Measurements from ENCODE around the gene UNG.

The UNG gene

DNA sequence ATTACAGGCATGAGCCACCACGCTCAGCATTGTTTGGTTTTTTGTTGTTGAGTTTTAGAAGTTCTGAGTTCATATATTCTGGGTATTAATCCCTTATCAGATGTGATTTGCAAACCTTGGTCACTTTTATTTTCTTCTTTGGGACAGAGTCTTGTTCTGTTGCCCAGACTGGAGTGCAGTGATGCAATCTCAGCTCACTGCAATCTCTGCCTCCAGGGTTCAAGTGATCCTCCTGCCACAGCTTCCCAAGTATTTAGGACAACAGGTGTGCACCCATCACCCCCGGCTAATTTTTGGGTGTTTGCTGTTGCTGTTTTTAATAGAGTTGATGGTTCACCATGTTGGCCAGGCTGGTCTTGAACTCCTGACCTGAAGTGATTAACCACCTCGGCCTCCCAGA is 33.3 kb upstream of the UNG start:
- Histone ChIP-seq H3K9me3 (ENCODE audit: insufficient read depth, low read depth, low read length) (no peaks in the 10 kb centered on the region), H3K4me3 (ENCODE audit: low read length) (no peak overlapping the region), H3K9ac (ENCODE audit: low read depth, low read length) (no peak overlapping the region), H3K27me3 (ENCODE audit: insufficient read depth, low read length) (no peaks in the 10 kb centered on the region), H3K36me3 (ENCODE audit: insufficient read depth, low read depth, low read length) (0 out of 2 replicates have a peak, but pooled peaks cover 5% of the 10 kb centered on the region), H3K27ac (ENCODE audit: low read length) (no peak overlapping the region), H3K4me1 (ENCODE audit: insufficient read depth, low read length) (peaks cover 4% of the 10 kb centered on the region; the same call in 1 of the 2 replicates)

DNA sequence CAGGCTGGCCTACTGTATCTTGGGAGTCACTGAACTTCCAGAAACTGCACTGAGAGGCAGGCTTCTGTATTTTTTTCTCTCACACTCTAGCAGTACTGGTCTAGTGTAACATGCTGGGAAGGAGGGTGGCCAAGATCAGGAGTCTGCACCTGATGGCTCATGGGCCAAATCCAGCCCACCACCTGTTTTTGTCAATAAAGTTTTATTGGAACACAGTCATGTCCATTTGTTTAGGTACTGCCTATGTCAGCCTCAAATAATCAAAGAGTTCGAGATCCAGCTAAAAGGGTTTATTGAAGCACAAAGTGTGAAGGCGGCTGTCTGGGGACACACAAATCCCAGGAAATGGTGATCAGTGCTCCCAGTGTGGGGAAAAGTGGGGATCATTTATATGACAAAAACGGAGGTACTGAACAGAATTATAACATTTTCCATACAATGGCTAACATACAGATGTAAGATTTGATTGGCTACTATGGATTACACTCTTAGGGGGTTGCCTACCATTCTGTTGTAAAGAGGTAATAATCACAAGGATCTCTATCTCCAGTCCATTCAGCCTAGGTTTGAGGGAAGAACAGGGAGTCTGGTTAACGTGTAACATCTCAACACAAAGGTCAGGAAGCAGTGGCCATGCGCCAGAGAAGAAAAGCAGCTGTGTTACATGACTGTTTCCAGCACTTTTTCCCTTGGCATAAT is 32.1 kb upstream of the UNG start:
- H3K27ac ChIP-seq (ENCODE audit: low read length): no peak overlapping the region
- no peaks in the 10 kb centered on the region for H3K9me3 ChIP-seq (ENCODE audit: insufficient read depth, low read depth, low read length)
- H3K4me3 ChIP-seq (ENCODE audit: low read length): no peak overlapping the region
- no peak overlapping the region for H3K9ac ChIP-seq (ENCODE audit: low read depth, low read length)
- no peaks in the 10 kb centered on the region for H3K27me3 ChIP-seq (ENCODE audit: insufficient read depth, low read length)
- H3K4me1 ChIP-seq (ENCODE audit: insufficient read depth, low read length): peaks cover 11% of the 10 kb centered on the region; the same call in 1 of the 2 replicates
- H3K36me3 ChIP-seq (ENCODE audit: insufficient read depth, low read depth, low read length): 0 out of 2 replicates have a peak, but pooled peaks cover 5% of the 10 kb centered on the region

DNA sequence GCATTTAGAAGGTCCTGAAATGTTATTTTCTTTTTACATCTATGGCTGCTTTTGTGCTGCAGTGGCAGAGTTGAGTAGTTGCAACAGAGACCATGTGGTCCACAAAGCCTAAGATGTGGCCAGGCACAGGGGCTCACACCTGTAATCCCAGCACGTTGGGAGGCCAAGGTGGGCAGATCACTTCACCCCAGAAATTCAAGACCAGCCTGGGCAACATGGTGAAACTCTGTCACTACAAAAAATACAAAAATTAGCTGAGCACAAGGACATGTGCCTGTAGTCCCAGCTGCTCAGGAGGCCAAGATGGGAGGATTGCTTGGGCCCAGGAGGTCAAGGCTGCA is 31.6 kb upstream of the UNG start:
- H3K36me3 ChIP-seq (ENCODE audit: insufficient read depth, low read depth, low read length): 0 out of 2 replicates have a peak, but pooled peaks cover 5% of the 10 kb centered on the region
- H3K9ac ChIP-seq (ENCODE audit: low read depth, low read length): no peak overlapping the region
- no peak overlapping the region for H3K27ac ChIP-seq (ENCODE audit: low read length)
- H3K4me1 ChIP-seq (ENCODE audit: insufficient read depth, low read length): peaks cover 12% of the 10 kb centered on the region; the same call in 1 of the 2 replicates
- H3K27me3 ChIP-seq (ENCODE audit: insufficient read depth, low read length): no peaks in the 10 kb centered on the region
- no peaks in the 10 kb centered on the region for H3K9me3 ChIP-seq (ENCODE audit: insufficient read depth, low read depth, low read length)
- H3K4me3 ChIP-seq (ENCODE audit: low read length): no peak overlapping the region

DNA sequence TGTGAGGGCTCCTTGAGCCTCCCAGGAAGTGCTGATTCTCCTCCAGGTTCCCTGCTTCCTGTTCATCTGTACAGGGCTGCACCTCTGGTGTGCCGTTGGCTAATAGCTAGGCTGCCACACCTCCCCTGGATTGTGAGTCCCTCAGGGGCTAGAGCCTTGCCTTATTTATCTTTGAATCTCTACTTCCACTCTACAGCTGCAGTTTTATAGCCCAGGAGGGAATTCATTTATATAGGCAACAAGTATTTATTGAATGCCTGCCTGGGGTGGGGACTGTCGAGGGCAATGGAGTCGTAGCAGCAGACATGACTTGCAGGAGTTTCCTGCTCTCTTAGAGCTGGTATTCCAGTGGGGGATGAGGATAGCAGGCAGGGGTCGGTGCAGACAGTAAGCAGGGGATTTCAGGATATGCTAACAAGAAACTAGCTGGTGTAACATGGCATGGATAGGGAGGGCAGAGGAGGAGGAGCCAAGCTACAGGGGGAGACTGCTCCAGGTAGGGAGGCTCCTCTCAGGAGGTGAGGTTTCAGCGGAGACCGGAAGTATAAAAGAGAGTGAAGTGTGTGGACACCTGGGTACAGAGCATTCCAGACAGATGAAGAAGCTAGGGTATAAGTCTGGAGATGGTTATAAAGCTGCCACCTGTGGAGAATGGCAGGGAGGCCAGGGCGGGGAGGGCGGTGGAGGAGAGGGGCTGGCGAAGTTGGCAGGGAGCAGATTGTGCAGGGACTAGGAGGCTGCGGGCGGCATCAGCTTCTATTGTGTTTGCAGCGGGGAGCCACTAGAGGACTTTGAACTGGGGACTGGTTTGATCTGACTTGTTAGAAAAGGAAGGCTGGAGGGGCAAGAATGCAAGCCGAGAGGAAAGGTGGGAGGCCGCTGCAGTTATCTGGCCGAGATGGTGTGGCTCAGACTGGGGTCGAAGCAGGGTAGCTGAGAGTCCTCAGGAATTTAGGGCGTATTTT is 27.8 kb upstream of the UNG start:
- Histone ChIP-seq H3K27me3 (ENCODE audit: insufficient read depth, low read length) (no peaks in the 10 kb centered on the region), H3K9ac (ENCODE audit: low read depth, low read length) (peak overlapping the region; percentile 66; the same call in 1 of the 2 replicates), H3K4me3 (ENCODE audit: low read length) (peak overlapping the region; percentile 52; the same call in 1 of the 2 replicates), H3K9me3 (ENCODE audit: insufficient read depth, low read depth, low read length) (no peaks in the 10 kb centered on the region), H3K4me1 (ENCODE audit: insufficient read depth, low read length) (peaks cover 12% of the 10 kb centered on the region; the same call in 1 of the 2 replicates), H3K27ac (ENCODE audit: low read length) (peak overlapping the region; percentile 56), H3K36me3 (ENCODE audit: insufficient read depth, low read depth, low read length) (peaks cover 11% of the 10 kb centered on the region)

DNA sequence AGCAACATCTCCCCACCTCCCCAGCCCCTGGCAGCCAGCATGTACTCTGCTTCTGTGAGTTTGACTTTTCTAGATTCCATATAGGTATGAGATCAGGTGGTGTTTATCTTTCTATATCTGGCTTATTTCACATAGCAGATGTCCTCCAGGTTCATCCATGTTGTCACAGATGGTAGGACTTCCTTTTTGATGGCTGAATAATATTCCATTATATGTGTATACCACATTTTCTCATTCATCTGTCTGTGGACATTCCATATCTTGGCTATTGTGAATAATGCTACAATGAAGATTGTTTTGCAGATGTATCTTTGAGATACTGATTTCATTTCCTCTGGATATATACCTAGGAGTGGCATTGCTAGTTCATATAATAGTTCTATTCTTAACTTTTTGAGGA is 22.5 kb upstream of the UNG start:
- Histone ChIP-seq H3K4me3 (ENCODE audit: low read length) (no peak overlapping the region), H3K36me3 (ENCODE audit: insufficient read depth, low read depth, low read length) (peaks cover 11% of the 10 kb centered on the region), H3K27ac (ENCODE audit: low read length) (no peak overlapping the region), H3K9ac (ENCODE audit: low read depth, low read length) (no peak overlapping the region), H3K4me1 (ENCODE audit: insufficient read depth, low read length) (peaks cover 5% of the 10 kb centered on the region; the same call in 1 of the 2 replicates), H3K9me3 (ENCODE audit: insufficient read depth, low read depth, low read length) (no peaks in the 10 kb centered on the region), H3K27me3 (ENCODE audit: insufficient read depth, low read length) (no peaks in the 10 kb centered on the region)

DNA sequence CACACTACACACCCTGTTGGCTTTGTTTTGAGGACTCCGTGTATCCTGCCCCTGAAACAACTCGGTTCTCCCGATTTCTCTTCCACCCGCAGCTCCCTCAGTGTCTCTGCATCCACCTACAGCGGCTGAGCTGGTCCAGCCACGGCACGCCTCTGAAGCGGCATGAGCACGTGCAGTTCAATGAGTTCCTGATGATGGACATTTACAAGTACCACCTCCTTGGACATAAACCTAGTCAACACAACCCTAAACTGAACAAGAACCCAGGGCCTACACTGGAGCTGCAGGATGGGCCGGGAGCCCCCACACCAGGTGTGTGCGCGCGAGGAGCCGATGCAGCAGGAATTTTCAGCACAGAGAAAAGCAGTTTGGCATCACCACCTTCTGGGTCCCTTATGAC is 14.6 kb upstream of the UNG start:
- Histone ChIP-seq H3K4me3 (ENCODE audit: low read length) (no peak overlapping the region), H3K27ac (ENCODE audit: low read length) (no peak overlapping the region), H3K9me3 (ENCODE audit: insufficient read depth, low read depth, low read length) (no peaks in the 10 kb centered on the region), H3K27me3 (ENCODE audit: insufficient read depth, low read length) (no peaks in the 10 kb centered on the region), H3K4me1 (ENCODE audit: insufficient read depth, low read length) (no peaks in the 10 kb centered on the region), H3K36me3 (ENCODE audit: insufficient read depth, low read depth, low read length) (peaks cover 23% of the 10 kb centered on the region), H3K9ac (ENCODE audit: low read depth, low read length) (no peak overlapping the region)

DNA sequence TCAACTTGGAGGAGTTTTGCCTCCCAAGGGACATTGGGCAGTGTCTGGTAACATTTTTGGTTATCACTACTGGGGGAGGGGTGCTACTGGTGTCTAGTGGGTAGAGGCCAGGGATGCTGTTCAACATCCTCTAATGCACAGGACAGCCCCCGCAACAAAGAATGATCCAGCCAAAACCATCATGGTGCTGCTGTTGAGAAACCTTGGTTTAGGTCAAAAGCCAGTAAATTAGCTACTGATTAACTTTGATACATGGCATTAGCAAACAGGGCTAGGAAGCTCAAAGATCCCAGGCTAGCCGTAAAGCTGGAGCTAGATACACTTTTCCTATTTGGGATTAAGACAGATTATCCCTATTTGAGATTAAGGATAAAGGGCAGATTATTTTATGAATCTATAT is 13.0 kb upstream of the UNG start:
- Histone ChIP-seq H3K4me3 (ENCODE audit: low read length) (no peak overlapping the region), H3K9ac (ENCODE audit: low read depth, low read length) (no peak overlapping the region), H3K4me1 (ENCODE audit: insufficient read depth, low read length) (no peaks in the 10 kb centered on the region), H3K9me3 (ENCODE audit: insufficient read depth, low read depth, low read length) (no peaks in the 10 kb centered on the region), H3K27me3 (ENCODE audit: insufficient read depth, low read length) (no peaks in the 10 kb centered on the region), H3K36me3 (ENCODE audit: insufficient read depth, low read depth, low read length) (peaks cover 39% of the 10 kb centered on the region), H3K27ac (ENCODE audit: low read length) (no peak overlapping the region)

DNA sequence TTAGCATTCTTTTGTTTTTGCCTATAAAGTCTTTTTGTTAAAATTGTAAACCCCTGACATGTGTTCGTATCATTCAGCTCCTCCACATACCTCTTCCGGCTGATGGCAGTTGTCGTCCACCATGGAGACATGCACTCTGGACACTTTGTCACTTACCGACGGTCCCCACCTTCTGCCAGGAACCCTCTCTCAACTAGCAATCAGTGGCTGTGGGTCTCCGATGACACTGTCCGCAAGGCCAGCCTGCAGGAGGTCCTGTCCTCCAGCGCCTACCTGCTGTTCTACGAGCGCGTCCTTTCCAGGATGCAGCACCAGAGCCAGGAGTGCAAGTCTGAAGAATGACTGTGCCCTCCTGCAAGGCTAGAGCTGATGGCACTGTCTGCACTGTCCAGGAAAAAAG is 11.8 kb upstream of the UNG start:
- Histone ChIP-seq H3K4me1 (ENCODE audit: insufficient read depth, low read length) (no peaks in the 10 kb centered on the region), H3K9me3 (ENCODE audit: insufficient read depth, low read depth, low read length) (no peaks in the 10 kb centered on the region), H3K4me3 (ENCODE audit: low read length) (no peak overlapping the region), H3K36me3 (ENCODE audit: insufficient read depth, low read depth, low read length) (peaks cover 51% of the 10 kb centered on the region), H3K9ac (ENCODE audit: low read depth, low read length) (no peak overlapping the region), H3K27me3 (ENCODE audit: insufficient read depth, low read length) (no peaks in the 10 kb centered on the region), H3K27ac (ENCODE audit: low read length) (no peak overlapping the region)

DNA sequence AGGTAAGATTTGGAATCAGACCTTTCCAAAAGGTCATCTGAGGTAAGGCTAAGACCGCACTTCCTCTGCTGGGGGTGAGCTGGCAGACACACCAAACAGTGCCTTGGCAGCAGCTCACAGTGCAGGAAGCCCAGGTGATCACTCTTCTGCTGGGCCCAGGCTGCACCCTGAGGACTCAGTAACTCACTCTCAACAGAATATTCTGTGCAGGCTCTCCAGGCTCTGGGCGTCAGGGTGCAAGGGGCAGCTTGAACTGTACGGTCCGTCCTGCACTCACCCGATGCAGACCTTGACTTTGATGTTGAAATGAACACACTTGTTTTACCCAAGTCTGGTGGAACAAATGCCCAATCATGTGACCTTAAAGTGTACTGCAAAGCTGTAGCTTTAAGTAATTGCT is 10.1 kb upstream of the UNG start:
- H3K27me3 ChIP-seq (ENCODE audit: insufficient read depth, low read length): no peaks in the 10 kb centered on the region
- H3K27ac ChIP-seq (ENCODE audit: low read length): no peak overlapping the region
- H3K9me3 ChIP-seq (ENCODE audit: insufficient read depth, low read depth, low read length): no peaks in the 10 kb centered on the region
- no peak overlapping the region for H3K9ac ChIP-seq (ENCODE audit: low read depth, low read length)
- H3K4me1 ChIP-seq (ENCODE audit: insufficient read depth, low read length): no peaks in the 10 kb centered on the region
- H3K36me3 ChIP-seq (ENCODE audit: insufficient read depth, low read depth, low read length): peaks cover 53% of the 10 kb centered on the region
- no peak overlapping the region for H3K4me3 ChIP-seq (ENCODE audit: low read length)

DNA sequence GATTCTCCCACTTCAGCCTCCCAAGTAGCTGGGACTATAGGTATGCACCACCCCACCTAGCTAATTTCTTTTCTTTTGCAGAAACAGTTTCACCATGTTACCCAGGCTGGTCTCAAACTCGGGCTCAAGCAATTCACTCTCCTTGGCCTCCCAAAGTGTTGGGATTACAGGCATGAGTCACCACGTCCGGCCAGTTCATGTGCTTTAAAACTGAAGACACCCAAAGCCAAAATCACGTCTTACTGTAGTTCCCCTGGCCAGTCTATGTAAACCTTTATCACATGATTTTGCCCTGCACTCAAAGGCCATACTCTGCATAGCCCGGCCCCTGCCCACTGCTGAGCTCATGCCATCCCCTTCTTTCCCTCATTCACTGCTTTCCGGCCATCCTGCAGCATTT is 8.6 kb upstream of the UNG start:
- Histone ChIP-seq H3K9me3 (ENCODE audit: insufficient read depth, low read depth, low read length) (no peaks in the 10 kb centered on the region), H3K27ac (ENCODE audit: low read length) (no peak overlapping the region), H3K36me3 (ENCODE audit: insufficient read depth, low read depth, low read length) (peaks cover 53% of the 10 kb centered on the region), H3K27me3 (ENCODE audit: insufficient read depth, low read length) (peaks cover 8% of the 10 kb centered on the region; the same call in 1 of the 2 replicates), H3K4me3 (ENCODE audit: low read length) (no peak overlapping the region), H3K4me1 (ENCODE audit: insufficient read depth, low read length) (peaks cover 3% of the 10 kb centered on the region; the same call in 1 of the 2 replicates), H3K9ac (ENCODE audit: low read depth, low read length) (no peak overlapping the region)

DNA sequence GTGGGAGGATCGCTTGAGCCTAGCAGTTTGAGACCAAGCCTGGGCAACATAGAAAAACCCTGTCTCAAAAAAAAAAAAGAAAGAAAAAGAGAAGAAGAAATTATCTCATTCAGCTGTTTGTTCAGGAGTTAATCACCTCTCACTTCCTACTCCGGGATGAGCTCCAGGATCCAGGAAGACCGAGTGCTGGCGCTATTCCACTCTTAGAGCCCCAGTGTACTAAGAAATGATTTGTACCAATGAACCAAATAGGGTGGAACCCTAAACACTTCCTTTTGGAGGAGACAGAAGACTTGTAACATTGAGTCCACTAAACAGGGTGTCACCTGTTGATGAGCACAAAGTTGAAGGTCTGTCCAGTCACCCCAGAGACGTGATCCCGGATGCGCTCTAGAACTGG is 7.7 kb upstream of the UNG start:
- peaks cover 8% of the 10 kb centered on the region; the same call in 1 of the 2 replicates for H3K27me3 ChIP-seq (ENCODE audit: insufficient read depth, low read length)
- H3K4me3 ChIP-seq (ENCODE audit: low read length): no peak overlapping the region
- peaks cover 3% of the 10 kb centered on the region; the same call in 1 of the 2 replicates for H3K4me1 ChIP-seq (ENCODE audit: insufficient read depth, low read length)
- H3K9me3 ChIP-seq (ENCODE audit: insufficient read depth, low read depth, low read length): no peaks in the 10 kb centered on the region
- H3K9ac ChIP-seq (ENCODE audit: low read depth, low read length): no peak overlapping the region
- H3K27ac ChIP-seq (ENCODE audit: low read length): no peak overlapping the region
- H3K36me3 ChIP-seq (ENCODE audit: insufficient read depth, low read depth, low read length): peaks cover 53% of the 10 kb centered on the region

All from iPS-20b (cell line).